Ovary (tissue), 9 donors: ENCODE measurements around the gene SLC9B2. TPM values are rescaled to one million over a fixed set of nuclear protein-coding genes. Genes with fewer than 3 reads are reported as not detected.
A peak's percentile ranks its signal among the peaks of the same experiment; 100 is the strongest.

Experiments used
- DNase-seq, 5 donors: peaks; one replicate each; pipeline ENCODE4 v3.0.0-alpha.2; 2019 to 2020
- H3K27ac ChIP-seq, 2 donors: fragments of 200-600 bp; one replicate each; pipeline versions ENCODE4 v1.5.1 to v1.8.0; 2019 to 2022
- H3K27me3 ChIP-seq: fragments of 200-600 bp; one replicate; pipeline ENCODE4 v1.8.0; 2022
- H3K36me3 ChIP-seq: fragments of 200-600 bp; sonication (generic); one replicate; pipeline ENCODE4 v1.5.1; 2019
- H3K4me1 ChIP-seq: one replicate; pipeline ENCODE4 v1.8.1; 2013; ENCODE audit warnings: mild to moderate bottlenecking, moderate library complexity; ENCODE audit not compliant: insufficient read depth
- H3K4me3 ChIP-seq: fragments of 200-600 bp; sonication (generic); one replicate; pipeline ENCODE4 v1.5.1; 2017
- H3K9me3 ChIP-seq, 2 donors: fragments of 200-600 bp in 1 of 2; sonication (generic) in 1 of 2; one replicate each; pipeline versions ENCODE4 v1.5.1 to v1.8.1; 2013 to 2019; ENCODE audit warnings: mild to moderate bottlenecking in 1 of 2, moderate library complexity in 1 of 2
- CTCF ChIP-seq, 3 donors: fragments of 450-650 bp in 2 of 3; fragments of 200-600 bp in 1 of 3; IDR thresholded peaks; one replicate each; pipeline versions ENCODE4 v1.5.1 to v1.8.0; 2016 to 2022; ENCODE audit warnings: antibody characterized with exemption in 3 of 3, mild to moderate bottlenecking in 1 of 3
- EP300 ChIP-seq: sonication (generic); formaldehyde crosslinking; IDR thresholded peaks from one replicate; pipeline ENCODE4 v1.6.1; 2017; ENCODE audit warnings: antibody characterized with exemption
- POLR2A ChIP-seq: fragments of 450-650 bp; IDR thresholded peaks from one replicate; pipeline ENCODE4 v1.6.1; 2017; ENCODE audit warnings: antibody characterized with exemption, mild to moderate bottlenecking, moderate library complexity
- WGBS, 3 donors: extraction: QIAGEN DNeasy Blood & Tissue Kit in 1 of 3; methylation state at CpG; one replicate each; pipeline versions ENCODE4 v1.1.5 to v1.1.7; 2013 to 2017; 5-methylcytosine and 5-hydroxymethylcytosine counted together
- intact Hi-C, 4 donors: fragments of 100-400 bp; cut with DNase I; formaldehyde crosslinking; loops; one replicate each; pipeline versions ENCODE4 v1.11.0 to v1.15.1; 2022 to 2023
- polyA plus RNA-seq, 2 donors: library from polyadenylated mRNA; stranded (reverse); fragments of 200-250 nt in 1 of 2; fragments of 350-450 nt in 1 of 2; fragmentation: Illumina TruSeq in 1 of 2; extraction: RNeasy Lipid Tissue Mini Kit (QIAGEN cat#74804) in 1 of 2; gene quantifications; one replicate each; pipeline ENCODE4 v1.2.3, GENCODE V29; 2013 to 2014
- total RNA-seq, 7 donors: library from RNA; depleted of rRNA in 2 of 7; stranded (reverse); fragments of >200 nt in 2 of 7; fragmentation: NEBNext Ultra II Directional in 3 of 7; extraction: Animal tissue kit (Norgen Biotek cat#: 25700) in 3 of 7; gene quantifications; one replicate each; pipeline versions ENCODE4 v1.1.0 to v1.2.4, GENCODE V29; 2016 to 2023
- donor health status: DM: no; HTN: no; CAD: no; lungs with moderate emphysema.
- donor health status: DM: no; HTN: no; CAD: no.
- donor health status: Bipolar disorder and iron deficiency.
- donor health status: DM: yes; HTN: yes; CAD: no.
- donor health status: DM: no; HTN: no; CAD: no.
- donor health status: DM: yes; HTN: yes; CAD: no.

Gene SLC9B2
- total and polyA plus RNA-seq, 9 donors: 11.0 to 19.2 (median 17.0) TPM

- Histone ChIP-seq H3K9me3 (no peaks in the 10 kb centered on the region), H3K27ac (no peak overlapping the region), H3K4me1 (peaks cover 16% of the 10 kb centered on the region), H3K27me3 (no peaks in the 10 kb centered on the region), H3K4me3 (no peak overlapping the region), H3K36me3 (no peaks in the 10 kb centered on the region)
- intact Hi-C loops: loop anchor here in 1 of 4 donors (10.0 kb wide), 1 partner anchor 476 kb away; no protein-coding TSS in a partner anchor
- TF ChIP-seq CTCF (IDR thresholded peaks at IDR 0.05) (no peak), POLR2A (no peak), EP300 (no peak)
- DNase-seq: no peak
- WGBS, 3 donors: 54 to 56% (median 55%) methylated on average over 5 of the region's 5 CpGs
Measured at GRCh38 chr4:103100691-103101090, 24.1 kb upstream of the SLC9B2 start.

- peak; percentile 15 for TF ChIP-seq POLR2A
- TF ChIP-seq EP300: no peak
- TF ChIP-seq CTCF (IDR thresholded peaks at IDR 0.05): peak; percentile 55 to 86 (median 80)
- Histone ChIP-seq H3K4me3 (peak within 1 kb of the TSS; percentile 33), H3K36me3 (no peaks in the 10 kb centered on the region), H3K27me3 (no peaks in the 10 kb centered on the region), H3K4me1 (peaks cover 16% of the 10 kb centered on the region), H3K9me3 (no peaks in the 10 kb centered on the region), H3K27ac (peak within 1 kb of the TSS; percentile 17 to 46)
- intact Hi-C loops: loop anchor here (10.0 kb wide), 2 partner anchors 475 to 665 kb away; no protein-coding TSS in a partner anchor
- 8 to 9% (median 8%) methylated on average over 11 of the region's 11 CpGs for WGBS, 3 donors
- peak in 4 of 5 donors; percentile 30 to 73 (median 38) for DNase-seq
Measured at GRCh38 chr4:103099691-103100392, 23.3 kb upstream of the SLC9B2 start, which contains the start of gene BDH2. BDH2 (minus strand) TSS chr4:103099834; CDS start chr4:103096254, 3,580 bp downstream.

GRCh38 chr4:103098756-103099440 lies 22.3 kb upstream of the SLC9B2 start:
- no peaks in the 10 kb centered on the region for H3K9me3 ChIP-seq
- no peak for DNase-seq
- H3K36me3 ChIP-seq: no peaks in the 10 kb centered on the region
- H3K4me1 ChIP-seq: peaks cover 16% of the 10 kb centered on the region
- 0 to 2% (median 1%) methylated on average over 4 of the region's 4 CpGs for WGBS, 3 donors
- H3K4me3 ChIP-seq: peak overlapping the region; percentile 33
- no peak for TF ChIP-seq CTCF (IDR thresholded peaks at IDR 0.05)
- no peak for TF ChIP-seq POLR2A
- TF ChIP-seq EP300: no peak
- H3K27me3 ChIP-seq: no peaks in the 10 kb centered on the region
- intact Hi-C loops: loop anchor here in 3 of 4 donors (10.0 kb wide), 2 partner anchors 474 to 664 kb away; no protein-coding TSS in a partner anchor
- H3K27ac ChIP-seq: peak overlapping the region; percentile 17 to 46

- Histone ChIP-seq H3K4me1 (peaks cover 16% of the 10 kb centered on the region), H3K4me3 (peak overlapping the region; percentile 33), H3K9me3 (no peaks in the 10 kb centered on the region), H3K36me3 (no peaks in the 10 kb centered on the region), H3K27me3 (no peaks in the 10 kb centered on the region), H3K27ac (peak overlapping the region in 1 of 2 donors; percentile 46)
- 38 to 45% (median 42%) methylated on average over 10 of the region's 10 CpGs for WGBS, 3 donors
- peak in 1 of 5 donors; percentile 16 for DNase-seq
- intact Hi-C loops: loop anchor here in 3 of 4 donors (10.0 kb wide), 2 partner anchors 474 to 664 kb away; no protein-coding TSS in a partner anchor
- no peak for TF ChIP-seq POLR2A
- TF ChIP-seq CTCF (IDR thresholded peaks at IDR 0.05): no peak
Measured at GRCh38 chr4:103098341-103098740, 21.8 kb upstream of the SLC9B2 start.
